Measurements from ENCODE around the gene NREP. TPM values are rescaled to one million over a fixed set of nuclear protein-coding genes. Genes with fewer than 3 reads are reported as not detected.

The NREP gene
- total RNA-seq, 3 donors from 2014 or later, result 3.9 to 9.8 (median 9.1) TPM

DNA sequence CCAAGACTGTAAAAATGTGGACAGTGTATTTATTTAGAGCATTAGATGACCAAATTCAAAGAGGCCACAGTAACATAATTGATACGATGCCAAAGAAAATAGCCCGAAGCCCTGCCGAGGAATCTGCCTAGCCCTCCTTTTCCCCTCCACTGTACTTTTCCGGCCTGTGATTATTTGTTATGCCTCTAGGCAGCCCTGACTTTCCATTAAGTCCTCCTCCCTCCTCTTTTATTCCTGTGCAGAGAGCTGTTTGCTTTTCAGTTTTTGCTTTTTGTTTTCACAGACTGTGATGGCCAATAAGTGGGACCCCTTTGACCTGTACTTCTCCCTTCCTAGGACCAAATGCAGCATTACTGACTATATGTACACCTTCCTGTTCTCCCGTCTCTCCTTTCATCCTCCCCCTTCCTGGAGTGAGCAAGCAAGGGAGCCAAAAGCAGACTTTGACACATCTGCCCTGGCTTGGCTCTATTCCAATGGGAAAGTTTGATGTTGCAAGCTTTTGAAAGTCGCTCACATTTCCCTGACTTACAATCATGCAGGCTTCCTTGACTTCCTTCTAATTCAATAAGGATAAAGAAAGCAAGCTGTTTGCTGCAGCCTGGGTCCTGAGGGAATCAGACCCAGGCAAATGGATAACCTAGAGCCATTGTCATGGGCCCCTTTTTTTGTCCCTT is 76.1 kb downstream of the NREP start:
- Histone ChIP-seq H3K4me1 (peaks cover 7 to 11% of the 10 kb centered on the region in 2 donors), H3K36me3 (no peaks in the 10 kb centered on the region), H3K27me3 (no peaks in the 10 kb centered on the region), H3K27ac (peak overlapping the region; percentile 63 to 87), H3K4me3 (peak overlapping the region in 1 of 3 donors; percentile 34), H3K9me3 (no peaks in the 10 kb centered on the region)
- intact Hi-C loops (cut with DNase I; ENCODE audit: low total_unique reads), result no loop called here
- peak in 1 of 2 donors; percentile 60 for DNase-seq (ENCODE audit: low spot score in 2 of 2)
- TF ChIP-seq POLR2AphosphoS5 (IDR thresholded peaks at IDR 0.05) (peak; percentile 52 to 65 (median 58)), CTCF (IDR thresholded peaks at IDR 0.05) (no peak)

DNA sequence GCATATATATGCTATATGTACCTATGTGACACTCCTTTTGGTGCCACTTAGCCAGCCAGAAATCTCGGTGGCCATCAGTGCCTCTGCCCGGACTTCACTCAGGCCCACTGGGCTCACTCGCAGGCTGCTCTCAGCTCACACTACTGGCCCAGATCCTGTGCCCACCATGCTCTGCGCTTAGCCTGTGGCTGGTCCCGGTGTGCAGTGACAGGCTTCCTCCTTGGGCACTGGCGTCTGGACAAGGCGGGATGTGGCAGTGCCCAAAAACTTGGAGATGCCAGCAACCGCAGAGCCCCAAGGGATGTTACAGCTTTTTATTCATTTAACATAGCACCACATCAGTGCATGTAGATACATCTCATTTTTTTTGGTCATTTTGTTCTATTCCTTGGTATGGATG is 77.4 kb downstream of the NREP start:
- Histone ChIP-seq H3K27me3 (no peaks in the 10 kb centered on the region), H3K4me1 (peaks cover 7 to 11% of the 10 kb centered on the region in 2 donors), H3K4me3 (no peak overlapping the region), H3K9me3 (no peaks in the 10 kb centered on the region), H3K27ac (no peak overlapping the region), H3K36me3 (no peaks in the 10 kb centered on the region)
- DNase-seq (ENCODE audit: low spot score in 2 of 2), result no peak
- TF ChIP-seq POLR2A (IDR thresholded peaks at IDR 0.05) (no peak), CTCF (IDR thresholded peaks at IDR 0.05) (no peak), POLR2AphosphoS5 (IDR thresholded peaks at IDR 0.05) (no peak)
- intact Hi-C loops (cut with DNase I; ENCODE audit: low total_unique reads), result no loop called here

Other genes starting within 250 kb of the NREP start
- gene STARD4, start 244.7 kb downstream of the NREP start, total RNA-seq, result 1 to 10 TPM; 5.3 to 6.7 (median 5.6) TPM

All from breast epithelium (tissue), 4 donors.